HepG2 (cell line): Measurements from ENCODE around the gene AFTPH. TPM values are rescaled to one million over a fixed set of nuclear protein-coding genes. Genes with fewer than 3 reads are reported as not detected.

Experiments used
- CAMTA2 ChIP-seq: sonication (generic); formaldehyde crosslinking; IDR thresholded peaks from 2 replicates; pipeline ENCODE4 v1.4.0; 2020; ENCODE audit warnings: mild to moderate bottlenecking, missing genetic modification reagents, borderline replicate concordance
- DR1 ChIP-seq: sonication (generic); formaldehyde crosslinking; IDR thresholded peaks from 2 replicates; pipeline ENCODE4 v1.8.0; 2021; ENCODE audit warnings: mild to moderate bottlenecking, missing genetic modification reagents, inconsistent platforms
- ETV5 ChIP-seq: IDR thresholded peaks from 2 replicates; pipeline ENCODE4 v1.6.1; 2018; ENCODE audit warnings: missing biosample characterization, missing genetic modification reagents, inconsistent platforms, borderline replicate concordance
- JUNB ChIP-seq: sonication (generic); formaldehyde crosslinking; IDR thresholded peaks from 2 replicates; pipeline ENCODE4 v1.8.0; 2022; ENCODE audit warnings: missing genetic modification reagents, mild to moderate bottlenecking, borderline replicate concordance
- LCORL ChIP-seq, 2 experiments: fragments of 450-650 bp in 1 of 2; sonication (generic) in 1 of 2; formaldehyde crosslinking in 1 of 2; IDR thresholded peaks; 2 replicates each; pipeline versions ENCODE4 v1.5.0 to v1.6.1; 2017 to 2020; ENCODE audit warnings: antibody characterized with exemption in 1 of 2, missing genetic modification reagents in 1 of 2
- NFIC ChIP-seq: IDR thresholded peaks from 2 replicates; pipeline ENCODE4 v1.6.1; 2012; ENCODE audit warnings: mild to moderate bottlenecking, low read length, inconsistent platforms
- NFKB2 ChIP-seq: sonication (generic); formaldehyde crosslinking; IDR thresholded peaks from 2 replicates; pipeline ENCODE4 v1.4.0; 2020; ENCODE audit warnings: missing genetic modification reagents, borderline replicate concordance
- PCBP2 ChIP-seq: fragments of 200-400 bp; formaldehyde crosslinking; optimal IDR thresholded peaks from 2 replicates; pipeline ENCODE3; 2018; ENCODE audit warnings: low read length, low read depth; ENCODE audit not compliant: poor library complexity, severe bottlenecking
- PPARG ChIP-seq: conservative IDR thresholded peaks from 2 replicates; pipeline ENCODE4 v1.6.1; 2016; ENCODE audit warnings: missing biosample characterization, missing genetic modification reagents
- ZKSCAN5 ChIP-seq: sonication (generic); formaldehyde crosslinking; IDR thresholded peaks from 2 replicates; pipeline ENCODE4 v1.5.1; 2020; ENCODE audit warnings: mild to moderate bottlenecking, missing genetic modification reagents
- ZNF549 ChIP-seq: sonication (generic); formaldehyde crosslinking; IDR thresholded peaks from 2 replicates; pipeline ENCODE4 v1.5.0; 2020; ENCODE audit warnings: missing genetic modification reagents
- ZNF747 ChIP-seq: sonication (generic); formaldehyde crosslinking; IDR thresholded peaks from 2 replicates; pipeline ENCODE4 v1.8.1; 2023; ENCODE audit warnings: missing genetic modification reagents, mild to moderate bottlenecking, borderline replicate concordance
- polyA plus RNA-seq, 8 experiments: library from polyadenylated mRNA; depleted of rRNA in 3 of 8; stranded (reverse) in 7 of 8; unstranded in 1 of 8; fragments of >200 nt; fragmentation: Illumina TruSeq in 4 of 8; extraction: Trizol in 4 of 8; gene quantifications; 2 replicates each; pipeline versions ENCODE4 v1.2.1 to v1.2.3, GENCODE V29; 2011 to 2016; ENCODE audit warnings: low read depth in 4 of 8, missing spikeins in 1 of 8, mixed read lengths in 1 of 8; ENCODE audit not compliant: insufficient read depth in 1 of 8
- total RNA-seq, 5 experiments: library from RNA; depleted of rRNA; stranded (reverse); fragments of >200 nt; fragmentation: Illumina TruSeq; extraction: Trizol; gene quantifications; 2 replicates each; pipeline ENCODE4 v1.2.3, GENCODE V29; 2016; ENCODE audit warnings: low read depth in 1 of 5
- TF ChIP-seq, protein P1 (sequence below): sonication (generic); formaldehyde crosslinking; IDR thresholded peaks from 2 replicates; pipeline ENCODE4 v1.4.0; 2020; ENCODE audit warnings: missing genetic modification reagents; ENCODE audit errors: not compliant biosample characterization
- TF ChIP-seq, protein P2 (sequence below): sonication (generic); formaldehyde crosslinking; IDR thresholded peaks from 2 replicates; pipeline ENCODE4 v1.8.0; 2022; ENCODE audit warnings: missing genetic modification reagents, mild to moderate bottlenecking, moderate library complexity, borderline replicate concordance
- TF ChIP-seq, protein P3 (sequence below): sonication (generic); formaldehyde crosslinking; IDR thresholded peaks from 2 replicates; pipeline ENCODE4 v1.4.0; 2020; ENCODE audit warnings: missing genetic modification reagents
- TF ChIP-seq, protein P4 (sequence below): IDR thresholded peaks from 2 replicates; pipeline ENCODE4 v1.6.1; 2016; ENCODE audit warnings: low read depth, missing genetic modification reagents, missing compliant biosample characterization

AFTPH gene
- total and polyA plus RNA-seq, 2 of the 13 experiments (the other 11 are each of a cell fraction or from before 2014, with no cell fraction given): 27.5 to 36.8 TPM

GRCh38 chr2:64524604-64525316 lies 632 bp downstream of the AFTPH start (continued):
- TF ChIP-seq PCBP2: no peak
- TF ChIP-seq, protein P1, sequence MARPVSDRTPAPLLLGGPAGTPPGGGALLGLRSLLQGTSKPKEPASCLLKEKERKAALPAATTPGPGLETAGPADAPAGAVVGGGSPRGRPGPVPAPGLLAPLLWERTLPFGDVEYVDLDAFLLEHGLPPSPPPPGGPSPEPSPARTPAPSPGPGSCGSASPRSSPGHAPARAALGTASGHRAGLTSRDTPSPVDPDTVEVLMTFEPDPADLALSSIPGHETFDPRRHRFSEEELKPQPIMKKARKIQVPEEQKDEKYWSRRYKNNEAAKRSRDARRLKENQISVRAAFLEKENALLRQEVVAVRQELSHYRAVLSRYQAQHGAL: no peak
- no peak for TF ChIP-seq JUNB (CRISPR knock-in tag)
- 0 out of 2 replicates have a peak, but pooled peaks have one; percentile 28 for TF ChIP-seq ZNF549
- TF ChIP-seq, protein P2, sequence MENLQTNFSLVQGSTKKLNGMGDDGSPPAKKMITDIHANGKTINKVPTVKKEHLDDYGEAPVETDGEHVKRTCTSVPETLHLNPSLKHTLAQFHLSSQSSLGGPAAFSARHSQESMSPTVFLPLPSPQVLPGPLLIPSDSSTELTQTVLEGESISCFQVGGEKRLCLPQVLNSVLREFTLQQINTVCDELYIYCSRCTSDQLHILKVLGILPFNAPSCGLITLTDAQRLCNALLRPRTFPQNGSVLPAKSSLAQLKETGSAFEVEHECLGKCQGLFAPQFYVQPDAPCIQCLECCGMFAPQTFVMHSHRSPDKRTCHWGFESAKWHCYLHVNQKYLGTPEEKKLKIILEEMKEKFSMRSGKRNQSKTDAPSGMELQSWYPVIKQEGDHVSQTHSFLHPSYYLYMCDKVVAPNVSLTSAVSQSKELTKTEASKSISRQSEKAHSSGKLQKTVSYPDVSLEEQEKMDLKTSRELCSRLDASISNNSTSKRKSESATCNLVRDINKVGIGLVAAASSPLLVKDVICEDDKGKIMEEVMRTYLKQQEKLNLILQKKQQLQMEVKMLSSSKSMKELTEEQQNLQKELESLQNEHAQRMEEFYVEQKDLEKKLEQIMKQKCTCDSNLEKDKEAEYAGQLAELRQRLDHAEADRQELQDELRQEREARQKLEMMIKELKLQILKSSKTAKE (CRISPR knock-in tag): no peak
- TF ChIP-seq ZNF747: no peak
- no peak for TF ChIP-seq ZKSCAN5 (CRISPR knock-in tag)
- no peak for TF ChIP-seq NFKB2 (CRISPR knock-in tag)
- peak; percentile 80; the same call in 1 of the 2 replicates for TF ChIP-seq CAMTA2 (CRISPR knock-in tag)
- TF ChIP-seq, protein P3, sequence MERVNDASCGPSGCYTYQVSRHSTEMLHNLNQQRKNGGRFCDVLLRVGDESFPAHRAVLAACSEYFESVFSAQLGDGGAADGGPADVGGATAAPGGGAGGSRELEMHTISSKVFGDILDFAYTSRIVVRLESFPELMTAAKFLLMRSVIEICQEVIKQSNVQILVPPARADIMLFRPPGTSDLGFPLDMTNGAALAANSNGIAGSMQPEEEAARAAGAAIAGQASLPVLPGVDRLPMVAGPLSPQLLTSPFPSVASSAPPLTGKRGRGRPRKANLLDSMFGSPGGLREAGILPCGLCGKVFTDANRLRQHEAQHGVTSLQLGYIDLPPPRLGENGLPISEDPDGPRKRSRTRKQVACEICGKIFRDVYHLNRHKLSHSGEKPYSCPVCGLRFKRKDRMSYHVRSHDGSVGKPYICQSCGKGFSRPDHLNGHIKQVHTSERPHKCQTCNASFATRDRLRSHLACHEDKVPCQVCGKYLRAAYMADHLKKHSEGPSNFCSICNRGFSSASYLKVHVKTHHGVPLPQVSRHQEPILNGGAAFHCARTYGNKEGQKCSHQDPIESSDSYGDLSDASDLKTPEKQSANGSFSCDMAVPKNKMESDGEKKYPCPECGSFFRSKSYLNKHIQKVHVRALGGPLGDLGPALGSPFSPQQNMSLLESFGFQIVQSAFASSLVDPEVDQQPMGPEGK (CRISPR knock-in tag): peak; percentile 37; the same call in 1 of the 2 replicates
- no peak for TF ChIP-seq ETV5
- TF ChIP-seq LCORL (IDR thresholded peaks at IDR 0.05): no peak
- no peak; the same call in 1 of the 2 replicates for TF ChIP-seq LCORL (CRISPR knock-in tag; IDR thresholded peaks at IDR 0.05)
- TF ChIP-seq PPARG (CRISPR knock-in tag): no peak
- TF ChIP-seq DR1: no peak
- TF ChIP-seq, protein P4, sequence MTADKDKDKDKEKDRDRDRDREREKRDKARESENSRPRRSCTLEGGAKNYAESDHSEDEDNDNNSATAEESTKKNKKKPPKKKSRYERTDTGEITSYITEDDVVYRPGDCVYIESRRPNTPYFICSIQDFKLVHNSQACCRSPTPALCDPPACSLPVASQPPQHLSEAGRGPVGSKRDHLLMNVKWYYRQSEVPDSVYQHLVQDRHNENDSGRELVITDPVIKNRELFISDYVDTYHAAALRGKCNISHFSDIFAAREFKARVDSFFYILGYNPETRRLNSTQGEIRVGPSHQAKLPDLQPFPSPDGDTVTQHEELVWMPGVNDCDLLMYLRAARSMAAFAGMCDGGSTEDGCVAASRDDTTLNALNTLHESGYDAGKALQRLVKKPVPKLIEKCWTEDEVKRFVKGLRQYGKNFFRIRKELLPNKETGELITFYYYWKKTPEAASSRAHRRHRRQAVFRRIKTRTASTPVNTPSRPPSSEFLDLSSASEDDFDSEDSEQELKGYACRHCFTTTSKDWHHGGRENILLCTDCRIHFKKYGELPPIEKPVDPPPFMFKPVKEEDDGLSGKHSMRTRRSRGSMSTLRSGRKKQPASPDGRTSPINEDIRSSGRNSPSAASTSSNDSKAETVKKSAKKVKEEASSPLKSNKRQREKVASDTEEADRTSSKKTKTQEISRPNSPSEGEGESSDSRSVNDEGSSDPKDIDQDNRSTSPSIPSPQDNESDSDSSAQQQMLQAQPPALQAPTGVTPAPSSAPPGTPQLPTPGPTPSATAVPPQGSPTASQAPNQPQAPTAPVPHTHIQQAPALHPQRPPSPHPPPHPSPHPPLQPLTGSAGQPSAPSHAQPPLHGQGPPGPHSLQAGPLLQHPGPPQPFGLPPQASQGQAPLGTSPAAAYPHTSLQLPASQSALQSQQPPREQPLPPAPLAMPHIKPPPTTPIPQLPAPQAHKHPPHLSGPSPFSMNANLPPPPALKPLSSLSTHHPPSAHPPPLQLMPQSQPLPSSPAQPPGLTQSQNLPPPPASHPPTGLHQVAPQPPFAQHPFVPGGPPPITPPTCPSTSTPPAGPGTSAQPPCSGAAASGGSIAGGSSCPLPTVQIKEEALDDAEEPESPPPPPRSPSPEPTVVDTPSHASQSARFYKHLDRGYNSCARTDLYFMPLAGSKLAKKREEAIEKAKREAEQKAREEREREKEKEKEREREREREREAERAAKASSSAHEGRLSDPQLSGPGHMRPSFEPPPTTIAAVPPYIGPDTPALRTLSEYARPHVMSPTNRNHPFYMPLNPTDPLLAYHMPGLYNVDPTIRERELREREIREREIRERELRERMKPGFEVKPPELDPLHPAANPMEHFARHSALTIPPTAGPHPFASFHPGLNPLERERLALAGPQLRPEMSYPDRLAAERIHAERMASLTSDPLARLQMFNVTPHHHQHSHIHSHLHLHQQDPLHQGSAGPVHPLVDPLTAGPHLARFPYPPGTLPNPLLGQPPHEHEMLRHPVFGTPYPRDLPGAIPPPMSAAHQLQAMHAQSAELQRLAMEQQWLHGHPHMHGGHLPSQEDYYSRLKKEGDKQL (CRISPR knock-in tag): no peak
- TF ChIP-seq NFIC: no peak
